K562 (cell line): ENCODE data around the gene RHOF. TPM values are rescaled to one million over a fixed set of nuclear protein-coding genes. Genes with fewer than 3 reads are reported as not detected.

Experiments
- ATAC-seq: fragments of 200-7000 bp; cut with Tn5 transposase; 3 replicates; pipeline ENCODE4 v1.9.1; 2020; ENCODE audit warnings: moderate library complexity
- BruUV-seq: library from RNA; stranded (reverse); fragments of 400-500 nt; replicated peaks from 2 replicates; lab custom pipeline; 2021; lab: Mats Ljungman, UMichigan
- CTCF ChIA-PET: fragments of 300-600 bp; formaldehyde crosslinking; extraction: SDS; loops from one replicate; lab custom pipeline; 2021; ENCODE audit warnings: low intra/inter-chr PET ratio; lab: Yijun Ruan, JAX
- POLR2A ChIA-PET: fragments of 300-600, 350-650 bp; sonication (Branson Sonifier 250); formaldehyde crosslinking; extraction: SDS; loops from one replicate; lab custom pipeline; 2021; ENCODE audit warnings: antibody characterized with exemption, inconsistent platforms; lab: Yijun Ruan, JAX
- DNase-seq, 4 experiments: peaks; one replicate each; pipeline versions ENCODE4 v3.0.0 to v3.0.0-alpha.2; 2011 to 2018; ENCODE audit warnings: low spot score in 3 of 4, mixed read lengths in 3 of 4; ENCODE audit errors: extremely low read depth in 1 of 4
- FAIRE-seq: peaks from 2 replicates; lab custom pipeline; 2011; peaks lifted over from hg19 to GRCh38; lab: Jason Lieb, UNC
- H2AFZ ChIP-seq: 2 replicates; pipeline ENCODE4 v1.6.0; 2011; ENCODE audit warnings: low read depth, low read length, control low read depth, inconsistent platforms
- H3K27ac ChIP-seq: fragments of 200-600 bp; 3 replicates; pipeline ENCODE4 v1.8.0; 2011; ENCODE audit warnings: low read depth, mild to moderate bottlenecking, control low read depth, inconsistent platforms, low read length, moderate library complexity, mixed read lengths; ENCODE audit errors: extremely low read depth
- H3K27me3 ChIP-seq, 2 experiments: fragments of 300-600 bp in 1 of 2; 2 replicates in 1 of 2; 3 replicates in 1 of 2; pipeline versions ENCODE4 v1.6.0 to v1.8.0; 2011; ENCODE audit warnings: inconsistent platforms in 2 of 2, low read length in 2 of 2, mild to moderate bottlenecking in 1 of 2, mixed read lengths in 1 of 2, moderate library complexity in 1 of 2; ENCODE audit not compliant: control insufficient read depth in 2 of 2, insufficient read depth in 2 of 2
- H3K36me3 ChIP-seq: fragments of 300-600 bp; 3 replicates; pipeline ENCODE4 v1.8.0; 2011; ENCODE audit warnings: mild to moderate bottlenecking, low read length, inconsistent platforms; ENCODE audit not compliant: control insufficient read depth, insufficient read depth
- H3K4me1 ChIP-seq, 2 experiments: fragments of 200-600 bp in 1 of 2; replicated peaks in 1 of 2; 2 replicates in 1 of 2; 3 replicates in 1 of 2; pipeline versions ENCODE4 v1.5.1 to v1.8.0; 2011; ENCODE audit warnings: inconsistent platforms in 2 of 2, low read length in 2 of 2, mild to moderate bottlenecking in 1 of 2, mixed read lengths in 1 of 2, moderate library complexity in 1 of 2; ENCODE audit not compliant: control insufficient read depth in 2 of 2, insufficient read depth in 2 of 2
- H3K4me2 ChIP-seq: 2 replicates; pipeline ENCODE4 v1.6.1; 2011; ENCODE audit warnings: low read length, control low read depth, inconsistent platforms, mixed read lengths; ENCODE audit not compliant: insufficient read depth
- H3K4me3 ChIP-seq: fragments of 200-600 bp; sonication (generic), shearing (Covaris generic); 2 replicates; pipeline ENCODE4 v1.5.1; 2016; ENCODE audit warnings: control low read depth, inconsistent platforms
- H3K79me2 ChIP-seq: fragments of 200-600 bp; 3 replicates; pipeline ENCODE4 v1.8.0; 2011; ENCODE audit warnings: low read length, inconsistent platforms; ENCODE audit not compliant: control insufficient read depth, insufficient read depth
- H3K9ac ChIP-seq, 2 experiments: 2 replicates each; pipeline versions ENCODE4 v1.6.0 to v1.6.1; 2011; ENCODE audit warnings: low read depth in 2 of 2, low read length in 2 of 2, control low read depth in 1 of 2, inconsistent platforms in 1 of 2, mild to moderate bottlenecking in 1 of 2, mixed read lengths in 1 of 2; ENCODE audit not compliant: insufficient read depth in 1 of 2
- H3K9me1 ChIP-seq: one replicate; pipeline ENCODE4 v1.6.0; 2011; ENCODE audit warnings: inconsistent platforms, mild to moderate bottlenecking, low read length, moderate library complexity; ENCODE audit not compliant: control insufficient read depth, insufficient read depth
- H3K9me3 ChIP-seq: replicated peaks from 2 replicates; pipeline ENCODE4 v1.5.1; 2011; ENCODE audit warnings: low read depth, low read length, inconsistent platforms; ENCODE audit not compliant: control insufficient read depth, insufficient read depth
- H4K20me1 ChIP-seq: replicated peaks from 2 replicates; pipeline ENCODE4 v1.6.1; 2011; ENCODE audit warnings: low read length, inconsistent platforms, mixed read lengths; ENCODE audit not compliant: control insufficient read depth, insufficient read depth
- CC2D1A ChIP-seq: fragments of 450-650 bp; IDR thresholded peaks from 2 replicates; pipeline ENCODE4 v1.6.1; 2017; ENCODE audit warnings: mild to moderate bottlenecking
- CHAMP1 ChIP-seq: fragments of 450-650 bp; IDR thresholded peaks from 2 replicates; pipeline ENCODE4 v1.6.1; 2016; ENCODE audit warnings: mild to moderate bottlenecking
- CHD2 ChIP-seq: IDR thresholded peaks from 2 replicates; pipeline ENCODE4 v1.6.1; 2011; ENCODE audit warnings: low read depth, low read length
- HNRNPL ChIP-seq: fragments of 200-400 bp; formaldehyde crosslinking; IDR thresholded peaks from 2 replicates; pipeline ENCODE4 v1.6.1; 2017; ENCODE audit warnings: low read depth, mild to moderate bottlenecking, low read length
- LEF1 ChIP-seq: fragments of 450-650 bp; IDR thresholded peaks from 2 replicates; pipeline ENCODE4 v1.6.1; 2016; ENCODE audit warnings: mild to moderate bottlenecking
- MED1 ChIP-seq: sonication (generic); formaldehyde crosslinking; IDR thresholded peaks from 2 replicates; pipeline ENCODE4 v1.8.1; 2023; ENCODE audit warnings: missing genetic modification reagents, borderline replicate concordance
- NR1H2 ChIP-seq: sonication (generic); formaldehyde crosslinking; IDR thresholded peaks from 2 replicates; pipeline ENCODE4 v1.4.0; 2020; ENCODE audit warnings: mild to moderate bottlenecking, missing genetic modification reagents
- POLR2G ChIP-seq: fragments of 200-400 bp; formaldehyde crosslinking; IDR thresholded peaks from 2 replicates; pipeline ENCODE4 v1.6.1; 2017; ENCODE audit warnings: low read depth, mild to moderate bottlenecking, antibody characterized with exemption, low read length, moderate library complexity
- PTRF ChIP-seq: fragments of 450-650 bp; IDR thresholded peaks from 2 replicates; pipeline ENCODE4 v1.6.1; 2016; ENCODE audit warnings: mild to moderate bottlenecking, missing genetic modification characterization, missing compliant biosample characterization
- ZKSCAN3 ChIP-seq: fragments of 250-450 bp; sonication (Bioruptor Pico); IDR thresholded peaks from 2 replicates; pipeline ENCODE4 v1.4.0; 2020
- ZNF175 ChIP-seq: fragments of 200-800 bp; sonication (Bioruptor generic); IDR thresholded peaks from 2 replicates; pipeline ENCODE4 v1.6.1; 2016; ENCODE audit warnings: low read depth, mild to moderate bottlenecking, missing genetic modification characterization, missing compliant biosample characterization
- ZNF398 ChIP-seq: fragments of 250-450 bp; sonication (Bioruptor Pico); IDR thresholded peaks from 2 replicates; pipeline ENCODE4 v1.8.0; 2021; ENCODE audit warnings: moderate library complexity, mild to moderate bottlenecking, inconsistent platforms
- ZNF76 ChIP-seq: fragments of 250-450 bp; sonication (Bioruptor Pico); IDR thresholded peaks from 2 replicates; pipeline ENCODE4 v1.4.0; 2020; ENCODE audit warnings: mild to moderate bottlenecking, moderate library complexity, borderline replicate concordance
- WGBS: fragments of 100-300 bp; shearing (Covaris generic); methylation state at CpG from one replicate; pipeline ENCODE4 v1.1.6; 2016; ENCODE audit warnings: low coverage, mixed read lengths; ENCODE audit not compliant: insufficient coverage; ENCODE audit errors: missing lambda C conversion rate; 5-methylcytosine and 5-hydroxymethylcytosine counted together
- in situ Hi-C: fragments of 300-500 bp; cut with MboI; formaldehyde crosslinking; loops from 4 replicates; pipeline ENCODE4 v1.15.0; 2018; ENCODE audit warnings: inconsistent platforms, mixed read lengths
- intact Hi-C: fragments of 100-400 bp; cut with micrococcal nuclease; formaldehyde crosslinking; loops from 2 replicates; pipeline ENCODE4 v1.14.2; 2022
- polyA plus RNA-seq, 8 experiments: library from polyadenylated mRNA; depleted of rRNA in 4 of 8; stranded (reverse) in 5 of 8; unstranded in 3 of 8; fragments of >200 nt; fragmentation: Nextera tagmentation in 2 of 8; fragmentation: Illumina TruSeq in 1 of 8; extraction: Ambion mirVana in 2 of 8; extraction: Trizol in 1 of 8; gene quantifications; 2 replicates each; pipeline versions ENCODE4 v1.2.1 to v1.2.3, GENCODE V29; 2011 to 2014; ENCODE audit warnings: inconsistent platforms in 1 of 8, missing spikeins in 1 of 8
- total RNA-seq, 7 experiments: library from RNA; depleted of rRNA in 6 of 7; stranded (reverse); fragments of >200 nt in 6 of 7; fragmentation: Illumina TruSeq in 2 of 7; extraction: Trizol in 2 of 7; gene quantifications; 2 replicates each; pipeline versions ENCODE4 v1.2.1 to v1.2.3, GENCODE V29; 2011 to 2021; ENCODE audit warnings: low replicate concordance in 1 of 7

RHOF gene
- total and polyA plus RNA-seq, 9 of the 15 experiments (the other 6 are each of a cell fraction or from before 2014, with no cell fraction given) = 0.13 to 10.1 (median 4.0) TPM

- no peak overlapping the region for H2AFZ ChIP-seq
- ATAC-seq (no peak), DNase-seq (no peak), FAIRE-seq (no peak)
- intact Hi-C loops = no loop called here
- WGBS = 90% methylated on average over 22 of the region's 27 CpGs
- no peaks in the 10 kb centered on the region for H3K9me3 ChIP-seq
- H4K20me1 ChIP-seq = peaks cover 26% of the 10 kb centered on the region
- CTCF ChIA-PET = interaction anchor here (5.5 kb wide), 1 partner anchor 14 kb away, joined by 73 read pairs; the partner anchor contains the start of gene RHOF
- no peak overlapping the region for H3K4me2 ChIP-seq
- H3K9ac ChIP-seq = no peak overlapping the region
- no peaks in the 10 kb centered on the region for H3K9me1 ChIP-seq
- no peaks in the 10 kb centered on the region for H3K27me3 ChIP-seq
- peaks cover 83% of the 10 kb centered on the region for H3K79me2 ChIP-seq
- H3K4me1 ChIP-seq = peaks cover 28 to 71% of the 10 kb centered on the region in 2 experiments
- BruUV-seq = no TSS peak
- TF ChIP-seq MED1 (no peak), ZNF76 (no peak), NR1H2 (CRISPR knock-in tag) (no peak), HNRNPL (0 out of 2 replicates have a peak, but pooled peaks have one; percentile 5), CC2D1A (no peak), POLR2G (peak; percentile 18; the same call in 1 of the 2 replicates), PTRF (tag) (no peak), CHAMP1 (no peak), ZNF175 (CRISPR knock-in tag) (no peak), CHD2 (no peak), ZKSCAN3 (CRISPR knock-in tag) (no peak), ZNF398 (CRISPR knock-in tag) (no peak), LEF1 (no peak)
- no peak overlapping the region for H3K27ac ChIP-seq
- in situ Hi-C loops = no loop called here
- H3K36me3 ChIP-seq = peaks cover 78% of the 10 kb centered on the region
- no peak overlapping the region for H3K4me3 ChIP-seq
- POLR2A ChIA-PET = interaction anchor here (0.6 to 12.1 kb wide), 7 partner anchors 7 to 61 kb away, joined by 3 to 194 read pairs (median 5); partner anchors contain the start of genes RHOF and SETD1B
Observed at GRCh38 chr12:121809712-121810116, 16.2 kb upstream of the RHOF start.
